Transverse colon (tissue), 4 donors: ENCODE measurements around the gene WWP2.

Experiments used
- EP300 ChIP-seq: sonication (generic); formaldehyde crosslinking; IDR thresholded peaks from one replicate; pipeline ENCODE4 v1.6.1; 2017; ENCODE audit warnings: antibody characterized with exemption, low read depth
- POLR2A ChIP-seq: fragments of 450-650 bp; IDR thresholded peaks from one replicate; pipeline ENCODE4 v1.6.1; 2016; ENCODE audit warnings: antibody characterized with exemption, mild to moderate bottlenecking, moderate library complexity
- POLR2AphosphoS5 ChIP-seq, 3 donors: sonication (generic); formaldehyde crosslinking; IDR thresholded peaks; one replicate each; pipeline ENCODE4 v1.6.1; 2016; ENCODE audit warnings: antibody characterized with exemption in 3 of 3
- TF ChIP-seq, protein P1 (sequence below), 5 experiments: fragments of 200-600 bp in 3 of 5; fragments of 450-650 bp in 2 of 5; sonication (generic) in 3 of 5; IDR thresholded peaks; 1 replicate in 2 of 5; 2 replicates in 3 of 5; pipeline ENCODE4 v1.5.1; 2016 to 2017; ENCODE audit warnings: antibody characterized with exemption in 5 of 5, inconsistent platforms in 3 of 5, mild to moderate bottlenecking in 2 of 5, moderate library complexity in 1 of 5

DNA sequence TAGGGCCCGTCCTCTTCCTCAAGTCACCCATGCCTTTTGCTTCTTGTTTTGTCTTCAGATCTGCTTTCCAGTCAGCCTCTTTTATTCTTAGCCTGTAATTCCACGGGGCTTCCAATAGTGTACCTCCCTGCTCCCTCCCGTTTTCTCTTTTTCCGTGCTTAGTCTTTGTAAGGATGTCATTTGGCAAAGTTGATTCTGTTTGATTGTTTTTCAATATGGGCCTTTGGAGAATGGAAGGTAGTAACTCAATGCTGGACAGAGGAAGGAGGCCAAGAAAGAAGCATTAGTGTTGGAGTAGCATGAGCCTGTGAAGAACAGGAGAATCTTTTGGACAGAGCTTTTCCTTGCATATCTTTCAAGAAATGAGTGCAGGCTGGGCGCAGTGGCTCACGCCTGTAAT, 6.5 kb downstream of the WWP2 start:
- TF ChIP-seq, protein P1, sequence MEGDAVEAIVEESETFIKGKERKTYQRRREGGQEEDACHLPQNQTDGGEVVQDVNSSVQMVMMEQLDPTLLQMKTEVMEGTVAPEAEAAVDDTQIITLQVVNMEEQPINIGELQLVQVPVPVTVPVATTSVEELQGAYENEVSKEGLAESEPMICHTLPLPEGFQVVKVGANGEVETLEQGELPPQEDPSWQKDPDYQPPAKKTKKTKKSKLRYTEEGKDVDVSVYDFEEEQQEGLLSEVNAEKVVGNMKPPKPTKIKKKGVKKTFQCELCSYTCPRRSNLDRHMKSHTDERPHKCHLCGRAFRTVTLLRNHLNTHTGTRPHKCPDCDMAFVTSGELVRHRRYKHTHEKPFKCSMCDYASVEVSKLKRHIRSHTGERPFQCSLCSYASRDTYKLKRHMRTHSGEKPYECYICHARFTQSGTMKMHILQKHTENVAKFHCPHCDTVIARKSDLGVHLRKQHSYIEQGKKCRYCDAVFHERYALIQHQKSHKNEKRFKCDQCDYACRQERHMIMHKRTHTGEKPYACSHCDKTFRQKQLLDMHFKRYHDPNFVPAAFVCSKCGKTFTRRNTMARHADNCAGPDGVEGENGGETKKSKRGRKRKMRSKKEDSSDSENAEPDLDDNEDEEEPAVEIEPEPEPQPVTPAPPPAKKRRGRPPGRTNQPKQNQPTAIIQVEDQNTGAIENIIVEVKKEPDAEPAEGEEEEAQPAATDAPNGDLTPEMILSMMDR (IDR thresholded peaks at IDR 0.05): no peak
- TF ChIP-seq POLR2AphosphoS5 (IDR thresholded peaks at IDR 0.05) (no peak), POLR2A (no peak), EP300 (no peak)
